MM.1S (cell line): ENCODE results near the gene HAND1.

Source experiments
- EZH2 ChIP-seq: fragments of 300-600 bp; sonication (generic); optimal IDR thresholded peaks from 2 replicates; pipeline ENCODE3; 2017; ENCODE audit warnings: low read depth, mild to moderate bottlenecking, antibody characterized with exemption, low read length, mixed read lengths
- EZH2phosphoT487 ChIP-seq: fragments of 300-600 bp; sonication (generic); IDR thresholded peaks from 2 replicates; pipeline ENCODE4 v1.6.1; 2018; ENCODE audit warnings: antibody characterized with exemption, low read length
- TF ChIP-seq, protein P1 (sequence below): fragments of 300-600 bp; sonication (generic); IDR thresholded peaks from 2 replicates; pipeline ENCODE4 v1.5.1; 2016; ENCODE audit warnings: antibody characterized with exemption, low read length, mixed read lengths

DNA sequence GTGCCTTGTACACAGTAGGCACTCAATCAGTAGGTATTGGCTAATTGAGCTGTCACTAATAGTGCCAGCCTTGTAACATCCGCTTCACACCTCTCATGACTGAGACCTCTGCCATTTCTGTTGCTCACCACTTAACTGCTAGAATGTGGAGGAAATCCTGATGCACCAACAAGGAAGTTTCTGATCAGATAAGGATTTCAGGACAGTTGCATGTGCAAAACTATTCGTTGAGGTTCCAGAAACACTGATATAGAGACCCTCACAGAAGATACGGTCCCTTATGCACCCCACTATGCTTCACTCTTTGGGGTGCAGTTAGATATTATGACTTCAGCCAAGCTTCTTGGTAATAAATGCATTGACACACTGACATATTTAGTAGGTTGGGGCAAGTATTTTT lies 21.5 kb downstream of the HAND1 start:
- TF ChIP-seq, protein P1, sequence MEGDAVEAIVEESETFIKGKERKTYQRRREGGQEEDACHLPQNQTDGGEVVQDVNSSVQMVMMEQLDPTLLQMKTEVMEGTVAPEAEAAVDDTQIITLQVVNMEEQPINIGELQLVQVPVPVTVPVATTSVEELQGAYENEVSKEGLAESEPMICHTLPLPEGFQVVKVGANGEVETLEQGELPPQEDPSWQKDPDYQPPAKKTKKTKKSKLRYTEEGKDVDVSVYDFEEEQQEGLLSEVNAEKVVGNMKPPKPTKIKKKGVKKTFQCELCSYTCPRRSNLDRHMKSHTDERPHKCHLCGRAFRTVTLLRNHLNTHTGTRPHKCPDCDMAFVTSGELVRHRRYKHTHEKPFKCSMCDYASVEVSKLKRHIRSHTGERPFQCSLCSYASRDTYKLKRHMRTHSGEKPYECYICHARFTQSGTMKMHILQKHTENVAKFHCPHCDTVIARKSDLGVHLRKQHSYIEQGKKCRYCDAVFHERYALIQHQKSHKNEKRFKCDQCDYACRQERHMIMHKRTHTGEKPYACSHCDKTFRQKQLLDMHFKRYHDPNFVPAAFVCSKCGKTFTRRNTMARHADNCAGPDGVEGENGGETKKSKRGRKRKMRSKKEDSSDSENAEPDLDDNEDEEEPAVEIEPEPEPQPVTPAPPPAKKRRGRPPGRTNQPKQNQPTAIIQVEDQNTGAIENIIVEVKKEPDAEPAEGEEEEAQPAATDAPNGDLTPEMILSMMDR, result no peak
- TF ChIP-seq EZH2 (no peak), EZH2phosphoT487 (no peak)
